Uterine smooth muscle cell (primary cell): ENCODE data around the gene HOXD12. TPM values are rescaled to one million over a fixed set of nuclear protein-coding genes. Genes with fewer than 3 reads are reported as not detected.

Source experiments
- total RNA-seq: library from RNA; depleted of rRNA; stranded (reverse); fragments of >200 nt; gene quantifications from 2 replicates; pipeline ENCODE4 v1.2.3, GENCODE V29; 2014

Gene HOXD12
- total RNA-seq: 0.33 and 0.37 TPM in 2 replicates

GRCh38 chr2:176099728-176100546 is at the start of gene HOXD12:
HOXD12 (plus strand) TSS chr2:176099795; CDS start chr2:176099802, 7 bp downstream.

GRCh38 chr2:176083796-176084261 is 15.8 kb upstream of the HOXD12 start, which contains the start of gene EVX2:
EVX2 (minus strand) TSS chr2:176083962; CDS start chr2:176083776, 186 bp downstream.

GRCh38 chr2:176092270-176093144 is 7.1 kb upstream of the HOXD12 start, which contains the start of gene HOXD13:
HOXD13 (plus strand) TSS chr2:176092721; CDS start chr2:176092891, 170 bp downstream.

GRCh38 chr2:176106581-176107539 is 7.3 kb downstream of the HOXD12 start, which contains the start of gene HOXD11:
HOXD11 (plus strand) TSS chr2:176107280; CDS start chr2:176107356, 76 bp downstream.

GRCh38 chr2:176115883-176116813 is 16.6 kb downstream of the HOXD12 start, which contains the start of gene HOXD10:
HOXD10 (plus strand) TSS chr2:176116778; CDS start chr2:176116834, 56 bp downstream.

GRCh38 chr2:176122683-176123410 is 23.3 kb downstream of the HOXD12 start, which contains the start of gene HOXD9:
HOXD9 (plus strand) TSS chr2:176122719; CDS start chr2:176122769, 50 bp downstream.

GRCh38 chr2:176128982-176129796 is 29.6 kb downstream of the HOXD12 start, which contains the start of gene HOXD8:
HOXD8 (plus strand) TSS chr2:176129705; CDS start chr2:176130367, 662 bp downstream.

GRCh38 chr2:176151442-176152287 is 52.1 kb downstream of the HOXD12 start, which contains the start of gene HOXD4:
HOXD4 (plus strand) TSS chr2:176151550; CDS start chr2:176151634, 84 bp downstream.

Other genes starting within 250 kb of the HOXD12 start
- gene LNPK, start 97.5 kb upstream of the HOXD12 start, total RNA-seq: 51.9 and 61.6 TPM in 2 replicates
- gene EVX2, start 15.8 kb upstream of the HOXD12 start, total RNA-seq: under 0.01 and 0.11 TPM in 2 replicates
- 7.5 and 7.7 TPM in 2 replicates for gene HOXD13, start 7.1 kb upstream of the HOXD12 start, total RNA-seq
- 3.0 and 3.9 TPM in 2 replicates for gene HOXD11, start 7.5 kb downstream of the HOXD12 start, total RNA-seq
- 2.3 and 4.0 TPM in 2 replicates for gene HOXD10, start 17.0 kb downstream of the HOXD12 start, total RNA-seq
- 0.66 and 0.75 TPM in 2 replicates for gene HOXD9, start 22.9 kb downstream of the HOXD12 start, total RNA-seq
- 2.4 and 4.4 TPM in 2 replicates for gene HOXD8, start 29.9 kb downstream of the HOXD12 start, total RNA-seq
- 0.12 and 0.22 TPM in 2 replicates for gene HOXD4, start 51.8 kb downstream of the HOXD12 start, total RNA-seq
- 0.25 and 0.33 TPM in 2 replicates for gene HOXD3, start 57.5 kb downstream of the HOXD12 start, total RNA-seq
- not detected in 2 replicates for gene HOXD1, start 88.9 kb downstream of the HOXD12 start, total RNA-seq
- gene MTX2, start 169.6 kb downstream of the HOXD12 start, total RNA-seq: 25.0 and 28.5 TPM in 2 replicates